HCT116 (cell line): ENCODE data around the gene SALL4. TPM values are rescaled to one million over a fixed set of nuclear protein-coding genes. Genes with fewer than 3 reads are reported as not detected.

ENCODE experiments used
- ATAC-seq: fragments of 200-7000 bp; cut with Tn5 transposase; 2 replicates; pipeline ENCODE4 v1.9.1; 2020; ENCODE audit warnings: mild to moderate bottlenecking, moderate library complexity
- BruUV-seq: library from RNA; stranded (reverse); fragments of 400-500 nt; replicated peaks from 2 replicates; lab custom pipeline; 2021; lab: Mats Ljungman, UMichigan
- CTCF ChIA-PET: fragments of 300-600 bp; sonication (Branson Sonifier 250); formaldehyde crosslinking; loops from one replicate; lab custom pipeline; 2021; ENCODE audit warnings: antibody characterized with exemption; lab: Charles Lee
- POLR2A ChIA-PET: fragments of 300-600, 350-600 bp; sonication (Branson Sonifier 250); formaldehyde crosslinking; loops from one replicate; lab custom pipeline; 2021; ENCODE audit warnings: antibody characterized with exemption; lab: Charles Lee
- RAD21 ChIA-PET, 2 experiments: fragments of 300-600 bp; sonication (Branson Sonifier 250); formaldehyde crosslinking; loops; one replicate each; lab custom pipeline; 2023; ENCODE audit warnings: low total read pairs in 2 of 2; ENCODE audit not compliant: uncharacterized antibody in 2 of 2, unreplicated experiment in 2 of 2, low non-redundant PET in 1 of 2; lab: Charles Lee
- DNase-seq: peaks from one replicate; pipeline ENCODE4 v3.0.0-alpha.2; 2010; ENCODE audit warnings: low read depth, low spot score
- H2AFZ ChIP-seq: fragments of 200-600 bp; shearing (Covaris generic), sonication (generic); 2 replicates; pipeline ENCODE4 v1.6.1; 2017; ENCODE audit warnings: low read depth, mixed run types, mixed read lengths, antibody characterized with exemption, low read length; ENCODE audit not compliant: poor library complexity, severe bottlenecking
- H3K27ac ChIP-seq: 2 replicates; pipeline ENCODE4 v1.5.1; 2012; ENCODE audit warnings: low read depth, low read length
- H3K27me3 ChIP-seq: fragments of 200-600 bp; sonication (generic); 2 replicates; pipeline ENCODE4 v1.6.1; 2016; ENCODE audit warnings: mixed run types, low read length, mixed read lengths; ENCODE audit not compliant: insufficient read depth
- H3K36me3 ChIP-seq, 2 experiments: fragments of 200-500 bp in 1 of 2; fragments of 200-600 bp in 1 of 2; sonication (Bioruptor generic) in 1 of 2; sonication (generic) in 1 of 2; 2 replicates each; pipeline versions ENCODE4 v1.5.1 to v1.6.1; 2014 to 2016; ENCODE audit warnings: low read length in 2 of 2, inconsistent platforms in 1 of 2, mixed read lengths in 1 of 2, mixed run types in 1 of 2; ENCODE audit not compliant: insufficient read depth in 2 of 2, control insufficient read depth in 1 of 2
- H3K4me1 ChIP-seq, 2 experiments: fragments of 200-600 bp in 1 of 2; sonication (generic) in 1 of 2; 2 replicates each; pipeline versions ENCODE4 v1.5.1 to v1.6.1; 2012 to 2017; ENCODE audit warnings: low read length in 2 of 2, inconsistent platforms in 1 of 2, mild to moderate bottlenecking in 1 of 2, mixed read lengths in 1 of 2, mixed run types in 1 of 2, moderate library complexity in 1 of 2; ENCODE audit not compliant: insufficient read depth in 2 of 2, control insufficient read depth in 1 of 2
- H3K4me2 ChIP-seq: fragments of 200-600 bp; sonication (generic); 2 replicates; pipeline ENCODE4 v1.6.1; 2017; ENCODE audit warnings: mixed run types, low read length, mixed read lengths
- H3K4me3 ChIP-seq, 2 experiments: fragments of 200-600 bp in 1 of 2; sonication (generic) in 1 of 2; replicated peaks in 1 of 2; 2 replicates each; pipeline ENCODE4 v1.5.1; 2011 to 2016; ENCODE audit warnings: low read length in 2 of 2, control low read depth in 1 of 2, low read depth in 1 of 2, mild to moderate bottlenecking in 1 of 2, mixed read lengths in 1 of 2, mixed run types in 1 of 2
- H3K79me2 ChIP-seq: fragments of 200-600 bp; sonication (generic); 2 replicates; pipeline ENCODE4 v1.6.1; 2017; ENCODE audit warnings: mild to moderate bottlenecking, mixed run types, low read length, moderate library complexity, mixed read lengths; ENCODE audit not compliant: insufficient read depth
- H3K9ac ChIP-seq: fragments of 200-600 bp; sonication (generic); 2 replicates; pipeline ENCODE4 v1.6.1; 2016; ENCODE audit warnings: low read length, mixed read lengths
- H3K9me2 ChIP-seq: fragments of 200-600 bp; sonication (generic), shearing (Covaris generic); 2 replicates; pipeline ENCODE4 v1.6.1; 2017; ENCODE audit warnings: mixed run types, mild to moderate bottlenecking, moderate library complexity; ENCODE audit not compliant: insufficient read depth
- H3K9me3 ChIP-seq, 2 experiments: fragments of 200-500 bp in 1 of 2; fragments of 200-600 bp in 1 of 2; sonication (Bioruptor generic) in 1 of 2; sonication (generic) in 1 of 2; 2 replicates each; pipeline ENCODE4 v1.6.1; 2014 to 2017; ENCODE audit warnings: low read length in 2 of 2, mixed read lengths in 2 of 2, inconsistent platforms in 1 of 2, low read depth in 1 of 2, mild to moderate bottlenecking in 1 of 2, mixed run types in 1 of 2, moderate library complexity in 1 of 2; ENCODE audit not compliant: control insufficient read depth in 1 of 2, insufficient read depth in 1 of 2
- H4K20me1 ChIP-seq: fragments of 200-600 bp; sonication (generic), shearing (Covaris generic); 2 replicates; pipeline ENCODE4 v1.6.1; 2017; ENCODE audit warnings: mixed run types, mild to moderate bottlenecking, moderate library complexity; ENCODE audit not compliant: insufficient read depth
- ATF3 ChIP-seq: IDR thresholded peaks from 2 replicates; pipeline ENCODE4 v1.6.1; 2012
- CEBPB ChIP-seq: IDR thresholded peaks from 2 replicates; pipeline ENCODE4 v1.6.1; 2012; ENCODE audit warnings: low read depth
- CTCF ChIP-seq, 3 experiments: fragments of 200-600 bp in 1 of 3; sonication (generic) in 1 of 3; IDR thresholded peaks in 2 of 3; conservative IDR thresholded peaks in 1 of 3; 2 replicates each; pipeline ENCODE4 v1.5.1; 2012 to 2017; ENCODE audit warnings: low read depth in 2 of 3, low read length in 2 of 3, antibody characterized with exemption in 1 of 3, borderline replicate concordance in 1 of 3, control low read depth in 1 of 3, mild to moderate bottlenecking in 1 of 3, mixed read lengths in 1 of 3, mixed run types in 1 of 3, moderate library complexity in 1 of 3; ENCODE audit not compliant: insufficient read depth in 1 of 3
- EGR1 ChIP-seq: IDR thresholded peaks from 2 replicates; pipeline ENCODE4 v1.6.1; 2012; ENCODE audit warnings: low read depth
- ELF1 ChIP-seq: IDR thresholded peaks from 2 replicates; pipeline ENCODE4 v1.6.1; 2012; ENCODE audit warnings: low read depth, borderline replicate concordance
- EZH2phosphoT487 ChIP-seq: fragments of 200-600 bp; IDR thresholded peaks from 2 replicates; pipeline ENCODE4 v1.6.1; 2018; ENCODE audit warnings: antibody characterized with exemption, borderline replicate concordance
- FOSL1 ChIP-seq: IDR thresholded peaks from 2 replicates; pipeline ENCODE4 v1.6.1; 2012; ENCODE audit warnings: low read depth
- JUND ChIP-seq: IDR thresholded peaks from 2 replicates; pipeline ENCODE4 v1.6.1; 2012
- MAX ChIP-seq: IDR thresholded peaks from 2 replicates; pipeline ENCODE4 v1.6.1; 2012
- POLR2A ChIP-seq: IDR thresholded peaks from 2 replicates; pipeline ENCODE4 v1.7.0; 2011; ENCODE audit warnings: borderline replicate concordance; ENCODE audit not compliant: insufficient read depth, insufficient read length; ENCODE audit errors: extremely low read depth
- POLR2AphosphoS5 ChIP-seq: IDR thresholded peaks from 2 replicates; pipeline ENCODE4 v1.6.1; 2011; ENCODE audit warnings: mild to moderate bottlenecking, low read depth, low read length, moderate library complexity
- RAD21 ChIP-seq: IDR thresholded peaks from 2 replicates; pipeline ENCODE4 v1.6.1; 2012; ENCODE audit warnings: low read depth, mild to moderate bottlenecking
- REST ChIP-seq: IDR thresholded peaks from 2 replicates; pipeline ENCODE4 v1.6.1; 2012; ENCODE audit warnings: low read depth
- SP1 ChIP-seq: IDR thresholded peaks from 2 replicates; pipeline ENCODE4 v1.6.1; 2012; ENCODE audit warnings: low read depth
- TCF7L2 ChIP-seq: IDR thresholded peaks from 2 replicates; pipeline ENCODE4 v1.7.0; 2011; ENCODE audit warnings: borderline replicate concordance, inconsistent platforms; ENCODE audit not compliant: insufficient read depth, insufficient read length; ENCODE audit errors: extremely low read depth
- YY1 ChIP-seq: IDR thresholded peaks from 2 replicates; pipeline ENCODE4 v1.6.1; 2011; ENCODE audit warnings: low read length, low read depth, moderate library complexity, mild to moderate bottlenecking; ENCODE audit not compliant: insufficient replicate concordance; ENCODE audit errors: extremely low read depth
- ZBTB33 ChIP-seq: IDR thresholded peaks from 2 replicates; pipeline ENCODE4 v1.6.1; 2011; ENCODE audit warnings: mild to moderate bottlenecking, low read length, moderate library complexity; ENCODE audit not compliant: insufficient replicate concordance; ENCODE audit errors: extremely low read depth
- ZFX ChIP-seq: fragments of 450-650 bp; IDR thresholded peaks from 2 replicates; pipeline ENCODE4 v1.6.1; 2017
- ZNF274 ChIP-seq: fragments of 200-500 bp; sonication (Bioruptor generic); IDR thresholded peaks from 2 replicates; pipeline ENCODE4 v1.6.1; 2014; ENCODE audit warnings: mild to moderate bottlenecking, low read depth, low read length, inconsistent platforms
- intact Hi-C: fragments of 100-400 bp; cut with micrococcal nuclease; formaldehyde crosslinking; loops from 2 replicates; pipeline ENCODE4 v1.10.0; 2022
- total RNA-seq: library from RNA; stranded (reverse); gene quantifications from one replicate; pipeline ENCODE4 v1.2.1, GENCODE V29; 2021; ENCODE audit not compliant: unreplicated experiment

SALL4 gene
- total RNA-seq, 1 experiment from 2014 or later = 1.9 TPM

- Histone ChIP-seq H3K4me2 (no peak overlapping the region), H3K4me1 (no peaks in the 10 kb centered on the region), H3K4me3 (no peak overlapping the region), H3K27me3 (no peaks in the 10 kb centered on the region), H3K9me3 (no peaks in the 10 kb centered on the region), H4K20me1 (no peaks in the 10 kb centered on the region), H3K36me3 (no peaks in the 10 kb centered on the region), H3K27ac (no peak overlapping the region), H2AFZ (no peak overlapping the region), H3K9ac (no peak overlapping the region), H3K79me2 (no peaks in the 10 kb centered on the region), H3K9me2 (no peaks in the 10 kb centered on the region)
- ATAC-seq (no peak), DNase-seq (no peak)
- intact Hi-C loops = no loop called here
- TF ChIP-seq YY1 = no peak
- no peak for TF ChIP-seq CEBPB
- TF ChIP-seq SP1 = no peak
- no peak for TF ChIP-seq EZH2phosphoT487
- no peak for TF ChIP-seq ZNF274
- no peak for TF ChIP-seq TCF7L2
- no peak for TF ChIP-seq ATF3
- TF ChIP-seq ZBTB33 = no peak
- no peak for TF ChIP-seq RAD21
- no peak for TF ChIP-seq MAX
- TF ChIP-seq ZFX = no peak
- no peak for TF ChIP-seq POLR2A
- no peak for TF ChIP-seq FOSL1
- TF ChIP-seq POLR2AphosphoS5 = no peak
- no peak for TF ChIP-seq JUND
- TF ChIP-seq ELF1 = no peak
- no peak for TF ChIP-seq CTCF (IDR thresholded peaks at IDR 0.05 in 2 of 3, conservative IDR thresholded peaks at IDR 0.05 in 1 of 3; ENCODE audit: borderline replicate concordance in 1 of 3, insufficient read depth in 1 of 3, low read depth in 2 of 3, low read length in 2 of 3)
- no peak for TF ChIP-seq REST
- no peak for TF ChIP-seq EGR1
- POLR2A ChIA-PET = no interaction called here
- CTCF ChIA-PET = no interaction called here
- RAD21 ChIA-PET = no interaction called here
- BruUV-seq = no TSS peak
Measured at GRCh38 chr20:51832276-51832675, 30.0 kb upstream of the SALL4 start.
